ENCODE results near the gene EEFSEC.

The EEFSEC gene

GRCh38 chr3:128353991-128354687 is 200.9 kb downstream of the EEFSEC start:
- no peak for DNase-seq

DNA sequence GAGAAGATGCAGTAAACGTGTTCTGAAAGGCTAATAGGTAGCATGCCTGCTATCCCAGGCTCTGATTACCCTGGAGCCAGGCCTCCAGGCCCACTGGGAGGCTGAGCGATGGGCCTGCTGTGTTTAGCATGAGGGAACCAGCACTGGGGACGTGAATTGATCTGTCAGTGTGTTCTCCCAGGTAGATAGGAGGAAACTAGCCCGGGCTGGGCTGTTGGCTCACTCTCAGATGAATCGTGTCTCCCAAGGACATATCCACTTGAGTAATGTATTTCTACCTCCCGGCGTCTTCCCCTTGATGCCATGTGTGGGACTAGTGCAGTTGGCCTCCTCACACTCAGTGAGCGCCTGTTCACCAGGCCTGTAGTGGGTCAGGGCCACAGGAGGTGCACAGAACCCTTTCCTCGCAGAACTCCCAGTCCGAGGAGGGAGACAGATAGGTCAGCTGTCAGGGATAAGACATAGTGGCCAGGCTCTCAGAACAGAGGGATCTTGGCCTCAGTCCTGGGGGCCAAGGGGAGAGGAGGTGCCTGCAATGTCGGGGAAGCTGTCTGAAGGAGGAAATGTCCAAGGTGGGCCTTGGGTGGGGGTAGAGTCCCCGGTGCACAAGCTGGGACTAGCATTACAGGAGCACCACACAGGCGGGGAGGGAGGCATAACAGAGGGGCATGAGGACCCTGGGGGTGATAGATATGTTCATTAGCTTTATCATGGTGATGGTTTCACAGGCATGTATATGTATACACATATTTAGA is 201.7 kb downstream of the EEFSEC start:
- no peak for DNase-seq

DNA sequence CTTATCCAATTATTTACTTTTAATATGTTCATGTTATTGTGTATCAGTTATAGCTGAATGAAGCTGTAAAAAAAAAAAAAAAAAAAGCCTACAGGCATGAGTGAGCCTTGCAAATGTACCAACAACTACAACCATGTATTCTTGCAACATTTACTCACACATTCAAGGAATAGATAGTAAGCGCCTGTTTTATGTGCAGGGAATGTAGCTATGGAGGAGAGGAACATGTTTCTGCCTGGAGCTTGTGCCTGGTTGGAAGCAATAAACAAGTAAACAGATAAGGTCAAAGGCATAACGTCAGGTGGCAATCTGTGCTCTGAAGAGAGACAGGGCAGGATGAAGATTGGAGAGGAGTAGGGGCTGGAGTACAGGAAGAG is 202.2 kb downstream of the EEFSEC start:
- DNase-seq, result no peak

DNA sequence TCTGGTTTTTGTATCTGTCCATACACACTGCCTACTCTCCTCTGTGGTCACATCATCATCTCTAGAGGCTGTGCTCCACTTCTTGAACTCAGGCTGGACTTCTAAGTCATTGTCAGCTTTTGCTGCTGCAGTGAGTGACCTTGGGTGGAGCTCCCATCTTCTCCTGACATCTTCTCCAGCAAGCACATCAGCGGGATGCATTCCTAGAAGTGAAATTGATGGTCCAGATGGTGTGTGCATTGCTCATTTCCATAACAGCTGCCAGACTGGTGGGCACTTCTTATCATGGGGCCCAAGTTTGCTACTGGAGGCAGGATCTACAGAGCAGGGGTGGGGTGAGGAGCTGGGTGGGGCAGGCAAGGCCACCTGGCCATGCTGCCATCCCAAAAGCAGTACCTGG is 203.5 kb downstream of the EEFSEC start:
- DNase-seq, result no peak

DNA sequence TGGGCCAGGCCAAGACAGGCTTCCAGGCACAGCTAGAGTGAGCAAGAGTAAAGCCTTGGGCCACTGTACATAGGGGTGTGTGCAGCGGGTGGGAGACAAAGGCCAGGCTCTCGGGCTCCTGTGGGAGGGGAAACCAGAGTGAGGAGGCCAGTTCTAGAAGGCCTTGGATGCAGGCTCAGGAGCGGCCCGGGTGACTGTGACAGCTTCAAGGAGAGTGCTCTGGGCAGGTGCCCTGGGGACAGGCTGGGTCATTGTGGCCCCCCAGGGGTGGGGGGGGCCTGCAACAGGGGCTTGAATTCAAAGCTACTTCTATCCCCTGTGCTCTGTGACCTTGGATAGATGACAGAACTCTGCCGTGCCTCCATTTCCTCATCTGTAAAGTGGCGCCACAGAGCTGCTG is 204.3 kb downstream of the EEFSEC start:
- no peak for DNase-seq

- no peak for DNase-seq
These were observed 205.0 kb downstream of the EEFSEC start for GRCh38 chr3:128358156-128358895.

DNA sequence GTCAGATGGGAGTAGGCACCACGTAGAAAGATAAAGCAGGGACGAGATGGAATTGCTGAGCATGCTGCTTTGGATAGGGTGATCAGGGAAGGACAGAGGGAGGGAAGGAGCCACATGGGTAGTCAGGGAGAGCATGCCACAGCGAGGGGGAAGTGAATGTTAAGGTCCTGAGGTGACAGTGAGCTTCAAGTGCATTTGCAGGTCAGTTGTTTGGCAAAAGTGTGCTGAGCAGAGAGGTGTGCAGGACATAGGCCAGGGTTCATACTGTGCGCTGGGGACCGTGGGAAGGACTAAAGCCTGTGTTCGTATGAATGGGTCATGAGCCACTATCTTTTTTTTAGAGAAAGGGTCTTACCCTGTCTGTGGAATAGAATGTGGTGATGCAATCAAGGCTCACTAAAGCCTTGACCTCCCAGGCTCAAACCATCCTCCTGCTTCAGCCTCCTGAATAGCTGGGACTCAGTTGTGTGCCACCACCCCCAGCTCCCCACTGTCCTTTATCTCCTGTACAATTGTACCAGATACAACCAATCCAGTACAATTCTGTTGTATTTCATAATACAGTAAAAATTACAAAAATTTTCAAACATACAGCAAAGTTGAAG is 205.9 kb downstream of the EEFSEC start:
- DNase-seq, result no peak

- DNase-seq, result no peak
These were observed 206.8 kb downstream of the EEFSEC start for GRCh38 chr3:128359846-128360642.

DNA sequence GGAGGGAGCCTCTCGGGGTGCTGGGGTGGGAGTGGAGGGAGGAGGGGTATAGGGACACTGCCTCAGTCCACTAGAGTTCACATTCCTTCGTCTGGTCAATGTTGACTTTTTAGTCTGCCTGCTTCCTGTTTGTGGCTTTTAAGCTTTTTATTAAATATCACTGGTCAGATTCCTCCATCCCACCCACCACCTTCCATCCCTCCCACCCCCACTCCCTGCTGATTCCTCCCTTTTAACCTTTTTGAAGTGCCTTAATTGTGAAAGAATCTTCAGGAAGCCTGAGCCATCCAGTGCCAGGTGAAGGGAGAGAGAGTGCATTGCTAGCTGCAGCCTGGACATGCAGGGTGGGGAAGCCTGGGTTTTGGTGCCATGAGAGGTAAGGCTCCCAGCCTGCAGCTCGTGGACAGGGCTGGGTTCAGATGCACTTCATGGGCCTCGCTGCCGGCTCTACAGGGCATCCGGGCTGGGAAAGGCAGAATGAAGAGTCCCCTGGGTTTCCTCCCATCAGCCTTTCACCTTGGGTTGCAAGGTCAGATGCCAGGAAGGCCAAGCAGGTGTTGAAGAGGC is 207.5 kb downstream of the EEFSEC start:
- no peak for DNase-seq

- no peak for DNase-seq
These were observed 209.0 kb downstream of the EEFSEC start for GRCh38 chr3:128362026-128362965.

DNA sequence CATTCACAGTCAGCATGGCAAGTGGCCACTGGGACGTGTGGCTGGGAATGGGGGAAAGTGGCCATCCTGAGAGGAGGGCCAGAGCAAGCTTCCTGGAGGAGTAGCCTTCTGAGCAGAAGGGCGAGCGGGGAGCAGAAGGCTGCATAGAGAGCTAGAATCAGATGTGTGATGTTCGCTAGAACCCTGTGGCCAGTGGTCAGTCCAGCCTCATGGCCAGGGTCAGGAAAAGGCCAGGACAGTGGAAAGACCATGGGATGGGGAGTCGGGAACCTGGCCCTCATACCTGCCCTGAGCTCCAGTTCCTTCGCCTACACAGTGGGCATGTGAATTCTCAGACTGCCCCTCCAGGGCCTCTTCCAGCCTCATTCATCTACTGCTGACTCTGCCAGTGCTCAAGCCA is 211.0 kb downstream of the EEFSEC start:
- no peak for DNase-seq

DNA sequence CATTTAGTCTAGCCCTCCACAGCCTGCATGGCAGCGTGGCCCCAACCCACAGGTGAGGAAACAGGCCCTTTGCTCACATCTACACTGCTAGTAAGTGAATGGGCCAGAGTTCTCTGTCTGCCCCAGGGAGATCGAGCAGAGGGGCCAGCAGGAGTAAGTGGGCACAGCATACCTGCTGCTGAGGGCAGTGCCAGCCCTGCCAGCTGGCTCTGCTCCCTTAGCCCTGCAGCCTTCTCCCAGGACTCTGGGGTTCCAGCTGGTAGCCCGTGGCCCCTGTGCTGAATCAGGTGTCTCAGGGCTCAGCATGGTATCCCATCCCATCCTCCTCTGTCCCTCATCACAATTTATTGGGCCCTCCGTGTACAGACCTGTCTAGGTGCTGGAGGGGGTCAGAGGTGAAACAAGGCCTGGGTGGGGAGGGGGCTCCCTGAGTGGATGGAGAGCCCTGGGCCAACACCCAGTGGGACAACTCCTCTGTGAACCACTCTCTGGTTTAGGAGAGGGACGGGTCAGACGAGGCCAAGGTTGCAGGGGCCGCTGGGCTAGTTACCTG is 211.6 kb downstream of the EEFSEC start:
- no peak for DNase-seq

- DNase-seq, result no peak
These were observed 212.9 kb downstream of the EEFSEC start for GRCh38 chr3:128366136-128366535.

- no peak for DNase-seq
These were observed 213.4 kb downstream of the EEFSEC start for GRCh38 chr3:128366652-128367051.

DNA sequence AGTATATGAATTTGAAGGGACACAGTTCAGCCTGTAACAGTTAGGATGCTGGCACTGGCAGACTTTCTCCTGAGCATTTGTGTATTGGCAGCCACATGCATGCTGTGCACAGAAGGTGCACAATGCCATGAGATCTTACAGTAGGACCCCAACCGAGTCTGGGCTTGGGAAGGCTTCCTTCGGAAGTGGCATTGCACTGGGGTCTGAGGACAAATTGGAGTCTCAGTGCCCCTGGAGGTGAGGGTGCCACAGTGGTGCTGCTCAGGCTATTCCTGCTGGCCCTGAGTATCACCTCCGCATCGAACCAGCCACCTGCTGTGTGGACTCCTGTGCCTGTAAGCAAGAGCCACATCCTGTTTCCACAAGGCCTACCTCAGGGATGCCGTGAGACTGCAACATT is 213.9 kb downstream of the EEFSEC start:
- no peak for DNase-seq

- no peak for DNase-seq
These were observed 214.5 kb downstream of the EEFSEC start for GRCh38 chr3:128367761-128368160.

DNA sequence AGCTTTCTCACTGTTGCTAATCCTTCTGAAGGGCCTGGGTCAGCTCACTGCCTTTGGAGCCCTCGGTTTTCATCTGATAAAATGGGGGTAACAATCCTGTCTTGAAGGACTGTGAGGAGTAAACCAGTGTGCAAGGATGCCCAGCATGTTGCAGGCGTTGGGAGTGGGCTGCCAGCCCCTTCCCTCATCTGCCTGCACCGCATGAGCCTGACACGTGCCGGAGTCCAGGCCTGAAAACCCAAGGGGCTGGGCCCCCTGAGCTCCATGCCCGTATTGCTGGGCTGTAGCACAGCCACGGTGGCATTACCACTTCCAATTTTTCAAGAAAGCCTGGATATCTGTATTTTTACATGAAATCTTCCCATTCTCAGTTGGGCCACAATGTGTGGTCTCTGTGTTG is 215.3 kb downstream of the EEFSEC start:
- DNase-seq, result no peak

GRCh38 chr3:128369121-128369703 is 215.9 kb downstream of the EEFSEC start:
- no peak for DNase-seq

DNA sequence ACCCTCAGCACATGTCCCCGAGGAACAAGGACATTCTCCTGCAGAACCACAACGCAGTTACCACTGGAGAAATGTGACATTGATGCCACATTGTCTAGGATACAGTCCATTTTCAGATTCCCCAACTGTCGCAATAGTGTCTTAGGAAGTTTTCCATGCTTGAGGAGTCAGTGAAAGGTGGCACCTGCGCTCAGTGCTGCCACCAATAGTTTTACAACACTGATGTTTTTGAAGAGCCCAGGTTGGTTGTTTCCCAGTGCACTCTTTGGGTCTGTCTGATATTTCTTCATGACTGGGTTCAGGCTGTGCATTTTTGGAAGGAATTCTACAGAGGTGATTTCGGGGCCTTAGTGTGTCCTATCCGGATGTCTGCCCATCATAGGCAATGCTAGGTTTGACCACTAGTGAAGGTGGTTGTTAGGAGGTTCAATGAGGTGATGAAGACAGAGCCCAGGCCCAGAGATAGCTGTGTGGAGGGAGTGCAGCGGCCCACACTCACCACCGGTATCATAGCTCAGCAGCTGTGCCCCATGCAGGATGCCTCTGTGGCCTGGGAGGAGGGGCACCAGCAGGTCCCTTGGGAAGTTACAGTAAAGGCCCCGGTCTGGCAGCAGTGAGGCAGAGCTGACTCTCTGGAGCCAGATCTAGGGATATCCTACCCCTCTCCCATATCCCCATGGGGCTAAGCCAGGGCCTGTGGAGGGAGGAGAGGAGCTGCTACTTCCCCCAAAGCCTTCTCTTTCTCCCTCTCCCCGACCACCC is 216.8 kb downstream of the EEFSEC start:
- DNase-seq, result no peak

All from inflammatory macrophage (primary cell).